Panc1 (cell line): ENCODE results near the gene SLX4IP.

Source experiments
- POLR2AphosphoS5 ChIP-seq: IDR thresholded peaks from 2 replicates; pipeline ENCODE4 v1.6.1; 2012; ENCODE audit warnings: mild to moderate bottlenecking, low read depth, low read length, moderate library complexity
- REST ChIP-seq, 2 experiments: IDR thresholded peaks; 2 replicates each; pipeline ENCODE4 v1.6.1; 2011 to 2012; ENCODE audit warnings: low read depth in 2 of 2, control low read depth in 1 of 2, low read length in 1 of 2, mild to moderate bottlenecking in 1 of 2, moderate library complexity in 1 of 2; ENCODE audit not compliant: insufficient read depth in 1 of 2
- SIN3A ChIP-seq: IDR thresholded peaks from 2 replicates; pipeline ENCODE4 v1.6.1; 2012; ENCODE audit warnings: low read depth, mild to moderate bottlenecking, low read length, moderate library complexity, borderline replicate concordance; ENCODE audit not compliant: insufficient read depth
- TCF7L2 ChIP-seq: IDR thresholded peaks from 2 replicates; pipeline ENCODE4 v1.6.1; 2011; ENCODE audit warnings: mild to moderate bottlenecking, low read depth, low read length, inconsistent platforms
- TF ChIP-seq, protein P1 (sequence below): fragments of 450-650 bp; IDR thresholded peaks from 2 replicates; pipeline ENCODE4 v1.5.1; 2017; ENCODE audit warnings: mild to moderate bottlenecking

DNA sequence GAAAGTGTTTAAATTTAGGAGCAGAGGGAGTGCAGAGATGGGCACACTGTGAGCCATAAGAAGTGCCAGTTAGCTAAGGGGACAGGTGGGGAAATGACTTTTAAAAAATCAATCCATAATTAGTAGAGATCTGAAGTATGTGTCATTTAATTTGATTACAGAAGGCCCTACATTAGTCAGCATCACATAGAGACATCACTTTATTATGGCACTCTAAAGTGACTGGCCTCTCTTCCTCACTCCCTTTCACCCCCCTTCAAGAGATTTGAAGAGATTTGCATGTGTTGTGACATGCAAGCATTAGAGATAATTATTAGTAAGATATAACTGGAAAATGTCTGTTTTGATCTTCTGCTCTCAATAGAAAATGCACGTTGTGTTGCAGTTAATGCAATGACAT lies 86.7 kb downstream of the SLX4IP start:
- TF ChIP-seq, protein P1, sequence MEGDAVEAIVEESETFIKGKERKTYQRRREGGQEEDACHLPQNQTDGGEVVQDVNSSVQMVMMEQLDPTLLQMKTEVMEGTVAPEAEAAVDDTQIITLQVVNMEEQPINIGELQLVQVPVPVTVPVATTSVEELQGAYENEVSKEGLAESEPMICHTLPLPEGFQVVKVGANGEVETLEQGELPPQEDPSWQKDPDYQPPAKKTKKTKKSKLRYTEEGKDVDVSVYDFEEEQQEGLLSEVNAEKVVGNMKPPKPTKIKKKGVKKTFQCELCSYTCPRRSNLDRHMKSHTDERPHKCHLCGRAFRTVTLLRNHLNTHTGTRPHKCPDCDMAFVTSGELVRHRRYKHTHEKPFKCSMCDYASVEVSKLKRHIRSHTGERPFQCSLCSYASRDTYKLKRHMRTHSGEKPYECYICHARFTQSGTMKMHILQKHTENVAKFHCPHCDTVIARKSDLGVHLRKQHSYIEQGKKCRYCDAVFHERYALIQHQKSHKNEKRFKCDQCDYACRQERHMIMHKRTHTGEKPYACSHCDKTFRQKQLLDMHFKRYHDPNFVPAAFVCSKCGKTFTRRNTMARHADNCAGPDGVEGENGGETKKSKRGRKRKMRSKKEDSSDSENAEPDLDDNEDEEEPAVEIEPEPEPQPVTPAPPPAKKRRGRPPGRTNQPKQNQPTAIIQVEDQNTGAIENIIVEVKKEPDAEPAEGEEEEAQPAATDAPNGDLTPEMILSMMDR, result no peak
- TF ChIP-seq POLR2AphosphoS5 (no peak), REST (IDR thresholded peaks at IDR 0.05; ENCODE audit: insufficient read depth in 1 of 2, low read depth in 2 of 2, low read length in 1 of 2) (no peak), SIN3A (no peak), TCF7L2 (no peak)
